A549 (cell line): ENCODE data around the gene AMPH.

Experiments
- BHLHE40 ChIP-seq: IDR thresholded peaks from 2 replicates; pipeline ENCODE4 v1.6.1; 2012; ENCODE audit warnings: low read depth, low read length, inconsistent platforms
- RAD21 ChIP-seq, 2 experiments: fragments of >200 bp in 1 of 2; sonication (Bioruptor Twin) in 1 of 2; formaldehyde crosslinking in 1 of 2; IDR thresholded peaks in 1 of 2; conservative IDR thresholded peaks in 1 of 2; 2 replicates in 1 of 2; 3 replicates in 1 of 2; pipeline ENCODE4 v1.6.1; 2012 to 2018; ENCODE audit warnings: inconsistent platforms in 1 of 2
- ZFP36 ChIP-seq: fragments of 450-650 bp; IDR thresholded peaks from 2 replicates; pipeline ENCODE4 v1.6.1; 2014; ENCODE audit warnings: borderline replicate concordance; ENCODE audit not compliant: partially characterized antibody

DNA sequence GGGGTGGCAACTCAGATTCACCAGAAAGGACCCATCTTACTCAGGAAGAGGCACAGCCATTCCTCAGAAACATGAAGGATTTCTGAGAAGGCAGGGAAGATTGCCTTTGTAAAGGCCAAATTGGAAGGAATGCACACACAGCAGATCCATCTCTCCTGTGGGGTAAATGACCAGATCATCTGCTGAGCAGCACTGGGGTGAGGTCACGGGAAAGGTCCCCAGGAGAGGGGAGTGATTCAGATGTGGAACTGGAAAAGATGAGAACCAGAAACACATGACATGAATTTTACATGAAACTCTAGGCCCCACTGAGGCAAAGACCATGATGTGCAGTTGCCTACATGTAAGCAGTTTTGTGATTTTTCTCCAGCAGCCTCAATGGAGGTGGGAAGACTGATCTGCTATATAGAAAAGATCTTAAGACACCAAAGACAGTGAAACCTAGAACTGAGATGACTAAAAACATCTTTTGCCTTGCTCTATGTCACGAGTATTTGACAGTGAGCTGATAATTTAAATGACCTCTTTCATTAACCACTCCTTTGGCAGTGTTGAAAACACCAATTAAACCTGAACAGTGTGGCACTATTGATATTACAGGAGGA, 91.6 kb downstream of the AMPH start:
- TF ChIP-seq ZFP36, result no peak
- TF ChIP-seq RAD21 (conservative IDR thresholded peaks at IDR 0.05 in 1 of 2, IDR thresholded peaks at IDR 0.05 in 1 of 2), result no peak
- no peak for TF ChIP-seq BHLHE40
